ENCODE data around the gene PDE4B.
"Not testable (repeated sequence)": the region's sequence is repeated elsewhere in the genome, so short reads cannot be mapped to it uniquely, and the experiment has no call there.

PDE4B gene

DNA sequence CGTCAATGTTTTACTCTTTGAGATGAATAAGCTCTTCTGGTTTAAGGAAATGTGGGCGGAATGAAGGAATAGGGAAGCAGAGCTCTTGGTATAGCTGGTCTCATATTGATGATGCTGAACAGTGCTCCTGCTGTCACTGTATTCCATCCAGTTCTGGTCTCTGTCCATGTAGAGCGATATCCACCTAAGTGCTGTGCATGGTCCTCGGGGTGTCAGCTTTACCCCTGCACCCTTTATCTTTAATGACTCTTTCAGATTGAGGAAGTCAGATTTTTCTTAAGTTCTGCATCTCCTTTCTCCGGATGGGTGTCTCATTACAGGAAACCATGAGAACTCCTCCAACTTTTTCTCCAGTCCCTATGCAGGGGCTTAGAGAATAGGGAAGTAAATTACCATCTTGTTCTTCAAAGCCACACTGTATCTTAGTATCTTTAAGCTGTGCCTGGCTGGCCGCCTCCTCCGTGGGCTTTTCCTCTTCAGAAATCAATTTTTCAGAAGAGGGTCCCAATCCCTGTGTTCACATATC is 52.9 kb downstream of the PDE4B start:
- H3K27me3 ChIP-seq (replicated peaks; ENCODE audit: control insufficient read depth, insufficient read depth, low read length), result no peaks in the 10 kb centered on the region
- H3K4me3 ChIP-seq (replicated peaks; ENCODE audit: low read depth, low read length), result no peak overlapping the region
- no peak for DNase-seq (ENCODE audit: extremely low read depth, insufficient read length)
- TF ChIP-seq, protein P1, sequence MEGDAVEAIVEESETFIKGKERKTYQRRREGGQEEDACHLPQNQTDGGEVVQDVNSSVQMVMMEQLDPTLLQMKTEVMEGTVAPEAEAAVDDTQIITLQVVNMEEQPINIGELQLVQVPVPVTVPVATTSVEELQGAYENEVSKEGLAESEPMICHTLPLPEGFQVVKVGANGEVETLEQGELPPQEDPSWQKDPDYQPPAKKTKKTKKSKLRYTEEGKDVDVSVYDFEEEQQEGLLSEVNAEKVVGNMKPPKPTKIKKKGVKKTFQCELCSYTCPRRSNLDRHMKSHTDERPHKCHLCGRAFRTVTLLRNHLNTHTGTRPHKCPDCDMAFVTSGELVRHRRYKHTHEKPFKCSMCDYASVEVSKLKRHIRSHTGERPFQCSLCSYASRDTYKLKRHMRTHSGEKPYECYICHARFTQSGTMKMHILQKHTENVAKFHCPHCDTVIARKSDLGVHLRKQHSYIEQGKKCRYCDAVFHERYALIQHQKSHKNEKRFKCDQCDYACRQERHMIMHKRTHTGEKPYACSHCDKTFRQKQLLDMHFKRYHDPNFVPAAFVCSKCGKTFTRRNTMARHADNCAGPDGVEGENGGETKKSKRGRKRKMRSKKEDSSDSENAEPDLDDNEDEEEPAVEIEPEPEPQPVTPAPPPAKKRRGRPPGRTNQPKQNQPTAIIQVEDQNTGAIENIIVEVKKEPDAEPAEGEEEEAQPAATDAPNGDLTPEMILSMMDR (IDR thresholded peaks at IDR 0.05; ENCODE audit: insufficient read depth, low read length, poor library complexity, severe bottlenecking), result no peak
- no peaks in the 10 kb centered on the region for H3K36me3 ChIP-seq (ENCODE audit: control insufficient read depth, insufficient read depth, low read length)

DNA sequence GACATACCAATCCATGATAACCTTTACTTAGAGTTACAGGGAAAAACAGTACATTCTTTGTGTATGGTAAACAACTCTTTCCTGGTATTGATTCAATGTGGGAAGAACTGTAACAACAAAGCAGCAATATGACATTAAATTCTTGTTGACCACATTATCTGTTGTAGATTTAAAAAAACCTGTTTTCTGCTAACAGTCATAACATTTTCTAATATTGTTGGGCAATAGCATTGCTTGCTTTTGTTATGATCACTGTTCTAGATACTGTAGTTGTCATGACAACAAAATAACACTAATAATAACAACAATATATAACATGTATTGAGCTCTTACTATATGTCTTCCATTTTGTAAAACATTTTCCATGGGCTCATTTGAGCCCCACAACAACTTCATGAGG is 54.2 kb downstream of the PDE4B start:
- H3K36me3 ChIP-seq (ENCODE audit: control insufficient read depth, insufficient read depth, low read length), result no peaks in the 10 kb centered on the region
- DNase-seq (ENCODE audit: extremely low read depth, insufficient read length), result no peak

DNA sequence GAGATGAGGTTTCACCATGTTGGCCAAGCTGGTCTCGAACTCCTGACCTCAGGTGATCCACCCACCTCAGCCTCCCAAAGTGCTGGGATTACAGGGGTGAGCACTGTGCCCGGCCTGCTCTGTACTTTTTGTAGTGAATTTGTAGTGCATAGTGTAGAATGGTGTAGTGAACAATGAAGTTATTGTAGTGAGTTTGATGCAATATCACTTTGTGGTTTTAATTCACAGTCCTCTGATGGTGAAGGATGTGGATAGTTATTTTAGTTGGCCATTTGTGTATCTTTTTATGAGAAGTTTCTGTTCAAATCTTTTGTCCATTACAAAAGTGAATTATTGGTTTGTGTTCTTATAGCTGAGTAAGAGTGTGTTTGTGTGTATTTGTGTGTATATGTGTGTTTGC is 57.6 kb downstream of the PDE4B start:
- no peak for DNase-seq (ENCODE audit: extremely low read depth, insufficient read length)
- Histone ChIP-seq H3K4me3 (replicated peaks; ENCODE audit: low read depth, low read length) (no peak overlapping the region), H3K27me3 (replicated peaks; ENCODE audit: control insufficient read depth, insufficient read depth, low read length) (no peaks in the 10 kb centered on the region), H3K36me3 (ENCODE audit: control insufficient read depth, insufficient read depth, low read length) (no peaks in the 10 kb centered on the region)
- TF ChIP-seq, protein P1 (IDR thresholded peaks at IDR 0.05; ENCODE audit: insufficient read depth, low read length, poor library complexity, severe bottlenecking), result no peak

More for the DNA sequence above, 54.2 kb downstream of the PDE4B start:
- TF ChIP-seq, protein P1 (IDR thresholded peaks at IDR 0.05; ENCODE audit: insufficient read depth, low read length, poor library complexity, severe bottlenecking), result no peak
- no peak overlapping the region for H3K4me3 ChIP-seq (replicated peaks; ENCODE audit: low read depth, low read length)
- no peaks in the 10 kb centered on the region for H3K27me3 ChIP-seq (replicated peaks; ENCODE audit: control insufficient read depth, insufficient read depth, low read length)

DNA sequence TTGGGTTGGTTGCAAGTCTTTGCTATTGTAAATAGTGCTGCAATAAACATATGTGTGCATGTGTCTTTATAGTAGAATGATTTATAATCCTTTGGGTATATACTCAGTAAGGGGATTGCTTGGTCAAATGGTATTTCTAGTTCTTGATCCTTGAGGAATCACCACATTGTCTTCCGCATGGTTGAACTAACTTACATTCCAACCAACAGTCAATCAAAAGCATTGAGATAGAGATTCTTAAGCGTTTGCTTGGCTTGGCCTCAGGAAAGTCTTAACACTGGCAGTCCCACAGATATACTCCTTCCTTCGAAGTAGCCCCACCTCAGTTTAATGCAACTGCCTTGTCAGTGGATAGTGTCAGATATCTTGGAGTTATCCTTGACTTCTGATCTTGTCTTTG is 63.9 kb downstream of the PDE4B start:
- not testable (repeated sequence) for H3K36me3 ChIP-seq (ENCODE audit: control insufficient read depth, insufficient read depth, low read length); H3K27me3 ChIP-seq (replicated peaks; ENCODE audit: control insufficient read depth, insufficient read depth, low read length); DNase-seq (ENCODE audit: extremely low read depth, insufficient read length); H3K4me3 ChIP-seq (replicated peaks; ENCODE audit: low read depth, low read length)

DNA sequence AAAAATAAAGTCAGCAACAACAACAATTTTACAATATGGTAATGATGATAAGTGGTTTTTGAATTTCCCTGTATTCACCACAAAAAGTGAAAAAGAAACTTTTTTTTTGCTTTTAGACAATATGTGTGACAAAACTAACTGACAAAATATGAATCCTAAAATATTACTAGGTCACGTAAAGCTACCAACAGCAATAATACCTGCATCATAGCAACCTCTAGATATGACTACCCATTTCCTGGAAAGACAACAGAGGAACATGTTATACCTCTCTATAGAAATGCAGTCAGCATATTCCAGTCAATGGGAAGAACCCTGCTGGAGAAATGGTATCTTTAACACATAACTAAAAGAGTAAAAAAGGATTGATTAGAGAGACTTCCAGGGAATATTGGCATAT is 73.7 kb downstream of the PDE4B start:
- TF ChIP-seq, protein P1 (IDR thresholded peaks at IDR 0.05; ENCODE audit: insufficient read depth, low read length, poor library complexity, severe bottlenecking), result no peak
- H3K36me3 ChIP-seq (ENCODE audit: control insufficient read depth, insufficient read depth, low read length), result no peaks in the 10 kb centered on the region
- no peak overlapping the region for H3K4me3 ChIP-seq (replicated peaks; ENCODE audit: low read depth, low read length)
- no peak for DNase-seq (ENCODE audit: extremely low read depth, insufficient read length)
- no peaks in the 10 kb centered on the region for H3K27me3 ChIP-seq (replicated peaks; ENCODE audit: control insufficient read depth, insufficient read depth, low read length)

DNA sequence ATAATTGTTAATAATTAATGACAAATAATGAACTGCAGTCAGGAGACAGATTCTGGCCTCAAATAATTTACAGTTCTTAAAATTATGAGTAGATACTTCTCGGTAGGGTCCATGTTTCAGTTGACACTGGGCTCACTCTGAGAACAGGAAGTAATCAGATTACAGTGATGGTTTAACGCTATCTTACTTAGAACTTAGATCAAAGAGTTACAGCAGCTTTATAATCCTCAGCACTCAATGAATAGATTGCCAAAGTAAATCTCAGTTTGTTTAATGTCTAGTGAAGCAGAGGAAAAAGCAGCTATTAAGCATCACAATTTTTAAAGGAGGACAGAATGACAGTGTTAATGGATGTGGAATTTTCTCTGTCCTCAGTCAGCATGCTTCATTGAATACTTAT is 79.6 kb downstream of the PDE4B start:
- no peak for DNase-seq (ENCODE audit: extremely low read depth, insufficient read length)
- H3K36me3 ChIP-seq (ENCODE audit: control insufficient read depth, insufficient read depth, low read length), result no peaks in the 10 kb centered on the region
- no peaks in the 10 kb centered on the region for H3K27me3 ChIP-seq (replicated peaks; ENCODE audit: control insufficient read depth, insufficient read depth, low read length)
- TF ChIP-seq, protein P1 (IDR thresholded peaks at IDR 0.05; ENCODE audit: insufficient read depth, low read length, poor library complexity, severe bottlenecking), result no peak
- H3K4me3 ChIP-seq (replicated peaks; ENCODE audit: low read depth, low read length), result no peak overlapping the region

DNA sequence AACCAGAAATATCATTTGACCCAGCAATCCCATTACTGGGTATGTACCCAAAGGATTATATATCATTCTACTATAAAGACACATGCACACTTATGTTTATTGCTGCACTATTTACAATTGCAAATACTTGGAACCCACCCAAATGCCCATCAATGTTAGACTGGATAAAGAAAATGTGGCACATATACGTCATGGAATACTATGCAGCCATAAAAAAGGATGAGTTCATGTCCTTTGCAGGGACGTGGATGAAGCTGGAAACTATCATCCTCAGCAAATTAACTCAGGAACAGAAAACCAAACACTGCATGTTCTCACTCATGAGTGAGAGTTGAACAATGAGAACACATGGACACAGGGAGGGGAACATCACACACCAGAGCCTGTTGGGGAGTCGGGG is 85.6 kb downstream of the PDE4B start:
- not testable (repeated sequence) for H3K27me3 ChIP-seq (replicated peaks; ENCODE audit: control insufficient read depth, insufficient read depth, low read length); H3K36me3 ChIP-seq (ENCODE audit: control insufficient read depth, insufficient read depth, low read length); H3K4me3 ChIP-seq (replicated peaks; ENCODE audit: low read depth, low read length); DNase-seq (ENCODE audit: extremely low read depth, insufficient read length)
